Left lung (tissue), 10 donors: ENCODE measurements around the gene GARIN5A. TPM values are rescaled to one million over a fixed set of nuclear protein-coding genes. Genes with fewer than 3 reads are reported as not detected.

ENCODE experiments used
- ATAC-seq: fragments of 200-7000 bp; cut with Tn5 transposase; one replicate; pipeline ENCODE4 v1.9.1; 2020; ENCODE audit warnings: moderate library complexity
- DNase-seq, 4 donors: peaks; one replicate each; pipeline ENCODE4 v3.0.0-alpha.2; 2013 to 2020
- H3K27ac ChIP-seq, 2 donors: fragments of 200-600 bp; sonication (generic) in 1 of 2; one replicate each; pipeline versions ENCODE4 v1.5.0 to v1.8.0; 2020 to 2021
- H3K27me3 ChIP-seq, 2 donors: fragments of 200-600 bp; sonication (generic) in 1 of 2; one replicate each; pipeline versions ENCODE4 v1.5.0 to v1.8.0; 2020 to 2021
- H3K36me3 ChIP-seq, 2 donors: fragments of 200-600 bp; sonication (generic) in 1 of 2; one replicate each; pipeline versions ENCODE4 v1.5.0 to v1.8.0; 2020 to 2021
- H3K4me1 ChIP-seq, 2 donors: fragments of 200-600 bp; one replicate each; pipeline ENCODE4 v1.8.0; 2021
- H3K4me3 ChIP-seq, 2 donors: fragments of 200-600 bp; sonication (generic) in 1 of 2; one replicate each; pipeline versions ENCODE4 v1.5.0 to v1.8.0; 2020 to 2021; ENCODE audit warnings: mild to moderate bottlenecking in 1 of 2
- H3K9me3 ChIP-seq, 2 donors: fragments of 200-600 bp; sonication (generic) in 1 of 2; one replicate each; pipeline versions ENCODE4 v1.5.0 to v1.8.0; 2020 to 2021
- CTCF ChIP-seq, 2 donors: fragments of 200-600 bp; sonication (generic) in 1 of 2; IDR thresholded peaks; one replicate each; pipeline versions ENCODE4 v1.5.0 to v1.8.0; 2021; ENCODE audit warnings: antibody characterized with exemption in 2 of 2
- intact Hi-C, 2 donors: fragments of 100-400 bp; cut with DNase I; formaldehyde crosslinking; loops; one replicate each; pipeline versions ENCODE4 v1.11.2 to v1.14.2; 2022
- polyA plus RNA-seq, 6 donors: library from polyadenylated mRNA; unstranded; fragments of 120-200 nt; gene quantifications; one replicate each; pipeline ENCODE4 v1.2.1, GENCODE V29; 2013; ENCODE audit not compliant: insufficient read length in 6 of 6
- total RNA-seq, 2 donors: library from RNA; stranded (reverse); fragmentation: NEBNext Ultra II Directional; extraction: Animal tissue kit (Norgen Biotek cat#: 25700); gene quantifications; one replicate each; pipeline ENCODE4 v1.2.1, GENCODE V29; 2021
- donor health status: DM: no; HTN: yes; CAD: no.
- donor health status: DM: no; HTN: no; CAD: no.

GARIN5A gene
- total and polyA plus RNA-seq, 8 donors: 2.6 to 5.4 (median 3.9) TPM

- Histone ChIP-seq H3K27me3 (peaks cover 0 to 54% of the 10 kb centered on the region in 2 donors), H3K4me3 (no peak overlapping the region), H3K36me3 (no peaks in the 10 kb centered on the region), H3K9me3 (no peaks in the 10 kb centered on the region), H3K27ac (no peak overlapping the region), H3K4me1 (no peaks in the 10 kb centered on the region)
- ATAC-seq (no peak), DNase-seq (peak in 1 of 4 donors; percentile 75)
- no peak for TF ChIP-seq CTCF (IDR thresholded peaks at IDR 0.05)
- intact Hi-C loops: no loop called here
These were observed 41.7 kb upstream of the GARIN5A start for GRCh38 chr19:50518091-50519005.

GRCh38 chr19:50517704-50518075, 41.0 kb upstream of the GARIN5A start:
- DNase-seq: no peak
- Histone ChIP-seq H3K27ac (no peak overlapping the region), H3K4me3 (no peak overlapping the region), H3K27me3 (peaks cover 0 to 54% of the 10 kb centered on the region in 2 donors), H3K36me3 (no peaks in the 10 kb centered on the region), H3K4me1 (no peaks in the 10 kb centered on the region), H3K9me3 (no peaks in the 10 kb centered on the region)
- ATAC-seq: no peak
- intact Hi-C loops: no loop called here
- no peak for TF ChIP-seq CTCF (IDR thresholded peaks at IDR 0.05)

GRCh38 chr19:50516964-50517703, 40.5 kb upstream of the GARIN5A start:
- no peak for ATAC-seq
- TF ChIP-seq CTCF (IDR thresholded peaks at IDR 0.05): no peak
- intact Hi-C loops: no loop called here
- no peaks in the 10 kb centered on the region for H3K9me3 ChIP-seq
- H3K27me3 ChIP-seq: peaks cover 0 to 54% of the 10 kb centered on the region in 2 donors
- H3K27ac ChIP-seq: no peak overlapping the region
- DNase-seq: peak in 1 of 4 donors; percentile 67
- no peak overlapping the region for H3K4me3 ChIP-seq
- H3K4me1 ChIP-seq: no peaks in the 10 kb centered on the region
- no peaks in the 10 kb centered on the region for H3K36me3 ChIP-seq

GRCh38 chr19:50516456-50516855, 39.8 kb upstream of the GARIN5A start:
- Histone ChIP-seq H3K4me1 (no peaks in the 10 kb centered on the region), H3K4me3 (no peak overlapping the region), H3K9me3 (no peaks in the 10 kb centered on the region), H3K27me3 (peaks cover 0 to 54% of the 10 kb centered on the region in 2 donors), H3K27ac (no peak overlapping the region), H3K36me3 (no peaks in the 10 kb centered on the region)
- no peak for ATAC-seq
- peak in 2 of 4 donors; percentile 16 to 39 for DNase-seq
- intact Hi-C loops: no loop called here
- no peak for TF ChIP-seq CTCF (IDR thresholded peaks at IDR 0.05)

GRCh38 chr19:50515168-50515561, 38.5 kb upstream of the GARIN5A start:
- H3K27ac ChIP-seq: no peak overlapping the region
- intact Hi-C loops: no loop called here

More at GRCh38 chr19:50515168-50515561, 38.5 kb upstream of the GARIN5A start:
- peaks cover 5 to 6% of the 10 kb centered on the region in 2 donors for H3K4me1 ChIP-seq
- H3K9me3 ChIP-seq: no peaks in the 10 kb centered on the region
- no peaks in the 10 kb centered on the region for H3K36me3 ChIP-seq
- no peak for TF ChIP-seq CTCF (IDR thresholded peaks at IDR 0.05)
- ATAC-seq: no peak
- no peak overlapping the region for H3K4me3 ChIP-seq
- H3K27me3 ChIP-seq: peaks cover 0 to 54% of the 10 kb centered on the region in 2 donors
- peak in 2 of 4 donors; percentile 27 to 66 for DNase-seq
